Stimulated activated naive CD8-positive, alpha-beta T cell treated with anti-CD3 and anti-CD28 coated beads, Interleukin-15, Interleukin-2, amounts not matched to agents 100 ng/mL and 50 ng/mL, for 24 hours (primary cell): ENCODE data around the gene PRKX.
"Not testable (repeated sequence)": the region's sequence is repeated elsewhere in the genome, so short reads cannot be mapped to it uniquely, and the experiment has no call there.

Experiments
- H3K27ac Mint-ChIP-seq: one replicate; pipeline ENCODE4 v1.8.0; 2021; ENCODE audit warnings: mild to moderate bottlenecking, mixed read lengths
- H3K27me3 Mint-ChIP-seq: one replicate; pipeline ENCODE4 v1.8.0; 2021; ENCODE audit warnings: mixed read lengths
- H3K36me3 Mint-ChIP-seq: one replicate; pipeline ENCODE4 v1.8.0; 2021; ENCODE audit warnings: low read depth, mixed read lengths
- H3K4me1 Mint-ChIP-seq: one replicate; pipeline ENCODE4 v1.8.0; 2021; ENCODE audit warnings: low read depth, mixed read lengths
- H3K4me3 Mint-ChIP-seq: one replicate; pipeline ENCODE4 v1.8.0; 2021; ENCODE audit warnings: mild to moderate bottlenecking, mixed read lengths
- H3K9me3 Mint-ChIP-seq: one replicate; pipeline ENCODE4 v1.8.0; 2021; ENCODE audit warnings: mixed read lengths

PRKX gene

DNA sequence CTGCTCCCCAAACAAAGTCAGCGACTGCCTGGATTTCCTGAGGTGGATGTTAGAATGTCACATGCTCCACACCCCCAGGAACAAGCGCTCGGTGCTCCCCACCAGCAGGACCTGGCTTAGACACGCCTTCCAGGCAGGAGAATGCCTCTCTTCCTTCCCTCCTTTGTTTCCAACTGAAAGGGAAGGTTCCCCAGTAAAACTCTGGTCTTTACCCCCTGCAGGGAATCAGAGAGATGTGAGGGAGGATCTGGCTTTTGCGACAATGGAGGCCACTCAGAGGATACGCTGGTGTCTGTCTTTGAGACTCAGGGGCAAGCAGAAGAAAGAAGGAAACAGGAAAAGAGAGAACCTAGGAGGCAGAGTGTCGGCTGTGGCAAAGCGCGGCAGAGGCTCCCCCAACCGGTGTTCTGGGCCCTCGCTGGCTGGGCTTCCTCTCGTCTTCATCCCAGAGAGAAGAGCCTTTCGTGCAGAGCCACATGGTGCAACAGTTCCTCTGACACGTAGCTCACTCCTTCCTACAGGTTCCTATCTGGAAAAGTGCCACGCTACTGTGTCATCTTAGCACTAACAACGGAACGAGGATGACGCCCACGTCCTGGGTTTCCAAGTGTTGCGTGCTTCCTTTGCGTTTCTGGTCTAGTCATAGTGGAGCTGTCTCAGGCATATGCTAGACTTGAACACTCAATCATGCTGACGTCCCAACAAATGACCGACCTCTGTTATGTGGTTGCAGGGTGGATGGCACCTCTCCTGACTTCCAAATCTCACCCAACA lies 73.4 kb downstream of the PRKX start:
- peaks cover 23% of the 10 kb centered on the region for H3K36me3 Mint-ChIP-seq
- not testable (repeated sequence) for H3K9me3 Mint-ChIP-seq, H3K27me3 Mint-ChIP-seq, H3K4me3 Mint-ChIP-seq, H3K4me1 Mint-ChIP-seq
- H3K27ac Mint-ChIP-seq: peak overlapping the region; percentile 26

GRCh38 chrX:3639236-3639635 lies 74.2 kb downstream of the PRKX start:
- Mint-ChIP-seq H3K27me3 (no peaks in the 10 kb centered on the region), H3K36me3 (peaks cover 16% of the 10 kb centered on the region), H3K27ac (no peak overlapping the region), H3K4me1 (no peaks in the 10 kb centered on the region), H3K9me3 (no peaks in the 10 kb centered on the region), H3K4me3 (no peak overlapping the region)

GRCh38 chrX:3638280-3638873 lies 75.1 kb downstream of the PRKX start:
- Mint-ChIP-seq H3K4me1 (no peaks in the 10 kb centered on the region), H3K9me3 (no peaks in the 10 kb centered on the region), H3K27me3 (no peaks in the 10 kb centered on the region), H3K27ac (no peak overlapping the region), H3K36me3 (peaks cover 7% of the 10 kb centered on the region), H3K4me3 (no peak overlapping the region)

GRCh38 chrX:3636803-3637202 lies 76.6 kb downstream of the PRKX start:
- no peaks in the 10 kb centered on the region for H3K4me1 Mint-ChIP-seq
- H3K27me3 Mint-ChIP-seq: no peaks in the 10 kb centered on the region
- no peak overlapping the region for H3K27ac Mint-ChIP-seq
- peaks cover 13% of the 10 kb centered on the region for H3K36me3 Mint-ChIP-seq
- H3K9me3 Mint-ChIP-seq: no peaks in the 10 kb centered on the region
- H3K4me3 Mint-ChIP-seq: no peak overlapping the region

GRCh38 chrX:3631196-3631595 lies 82.3 kb downstream of the PRKX start:
- Mint-ChIP-seq H3K36me3 (peaks cover 28% of the 10 kb centered on the region), H3K27ac (no peak overlapping the region), H3K4me1 (no peaks in the 10 kb centered on the region), H3K27me3 (no peaks in the 10 kb centered on the region), H3K4me3 (no peak overlapping the region), H3K9me3 (no peaks in the 10 kb centered on the region)

DNA sequence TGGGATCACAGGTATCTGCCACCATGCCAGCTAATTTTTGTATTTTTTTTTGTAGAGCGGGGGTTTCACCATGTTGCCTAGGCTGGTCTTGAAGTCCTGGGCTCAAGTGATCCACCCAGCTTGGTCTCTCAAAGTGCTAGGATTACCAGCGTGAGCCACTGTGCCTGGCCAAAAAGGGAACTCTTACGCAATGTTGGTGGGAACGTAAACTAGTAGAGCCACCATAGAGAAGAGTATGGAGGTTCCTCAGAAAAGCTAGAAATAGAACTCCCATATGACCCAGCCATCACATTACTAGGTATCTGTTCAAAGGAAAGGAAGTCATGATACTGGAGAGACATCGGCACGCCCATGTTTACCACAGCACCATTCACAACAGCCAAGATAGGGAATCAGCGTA lies 85.9 kb downstream of the PRKX start:
- Mint-ChIP-seq H3K27me3 (no peaks in the 10 kb centered on the region), H3K36me3 (peaks cover 38% of the 10 kb centered on the region), H3K9me3 (no peaks in the 10 kb centered on the region), H3K27ac (no peak overlapping the region), H3K4me3 (no peak overlapping the region), H3K4me1 (no peaks in the 10 kb centered on the region)

DNA sequence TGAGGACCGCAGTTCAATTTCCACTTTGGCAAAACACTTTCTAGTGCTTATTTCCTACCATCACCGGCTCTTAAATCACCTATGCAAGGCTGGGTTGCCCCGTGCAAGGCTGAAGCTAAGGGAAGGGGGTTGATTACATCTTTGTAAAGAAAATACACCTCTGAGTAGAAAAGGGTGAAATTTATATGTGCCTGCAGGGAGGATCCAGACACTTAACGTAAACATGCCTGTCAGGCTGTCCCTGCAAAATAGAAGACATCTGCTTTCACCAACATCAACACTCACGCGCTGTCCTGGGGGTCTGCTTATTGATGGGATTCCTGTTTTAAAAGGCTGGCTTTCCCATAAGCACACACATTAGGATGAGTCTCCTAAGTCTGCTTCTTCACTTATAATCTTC lies 92.0 kb downstream of the PRKX start:
- no peaks in the 10 kb centered on the region for H3K27me3 Mint-ChIP-seq
- H3K36me3 Mint-ChIP-seq: peaks cover 22% of the 10 kb centered on the region
- no peaks in the 10 kb centered on the region for H3K9me3 Mint-ChIP-seq
- H3K4me3 Mint-ChIP-seq: no peak overlapping the region
- H3K4me1 Mint-ChIP-seq: no peaks in the 10 kb centered on the region
- no peak overlapping the region for H3K27ac Mint-ChIP-seq

- H3K27ac Mint-ChIP-seq, H3K27me3 Mint-ChIP-seq, H3K9me3 Mint-ChIP-seq, H3K4me3 Mint-ChIP-seq, H3K4me1 Mint-ChIP-seq: not testable (repeated sequence)
- H3K36me3 Mint-ChIP-seq: peaks cover 45% of the 10 kb centered on the region
Measured at GRCh38 chrX:3611744-3612143, 101.7 kb downstream of the PRKX start.

DNA sequence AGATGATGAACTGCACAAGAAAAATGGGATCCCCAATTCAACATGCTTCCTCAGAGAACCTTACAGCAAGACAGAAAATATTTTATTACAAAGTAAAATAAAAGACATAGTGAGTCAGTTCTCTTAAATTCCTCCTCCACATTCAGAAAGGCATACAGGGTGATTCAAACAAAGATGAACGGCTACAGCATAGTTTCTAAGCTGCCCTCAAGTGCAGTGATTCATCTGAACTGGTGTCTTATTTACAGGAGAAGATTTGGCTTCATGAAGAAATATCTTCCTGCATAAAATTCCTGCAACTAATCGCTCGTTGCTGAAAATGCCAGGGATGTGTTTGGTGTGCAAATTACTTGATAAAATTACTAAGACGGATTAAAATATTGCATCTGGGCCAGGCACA lies 103.6 kb downstream of the PRKX start:
- Mint-ChIP-seq H3K27me3 (no peaks in the 10 kb centered on the region), H3K9me3 (no peaks in the 10 kb centered on the region), H3K4me3 (no peak overlapping the region), H3K4me1 (no peaks in the 10 kb centered on the region), H3K36me3 (peaks cover 41% of the 10 kb centered on the region), H3K27ac (no peak overlapping the region)

DNA sequence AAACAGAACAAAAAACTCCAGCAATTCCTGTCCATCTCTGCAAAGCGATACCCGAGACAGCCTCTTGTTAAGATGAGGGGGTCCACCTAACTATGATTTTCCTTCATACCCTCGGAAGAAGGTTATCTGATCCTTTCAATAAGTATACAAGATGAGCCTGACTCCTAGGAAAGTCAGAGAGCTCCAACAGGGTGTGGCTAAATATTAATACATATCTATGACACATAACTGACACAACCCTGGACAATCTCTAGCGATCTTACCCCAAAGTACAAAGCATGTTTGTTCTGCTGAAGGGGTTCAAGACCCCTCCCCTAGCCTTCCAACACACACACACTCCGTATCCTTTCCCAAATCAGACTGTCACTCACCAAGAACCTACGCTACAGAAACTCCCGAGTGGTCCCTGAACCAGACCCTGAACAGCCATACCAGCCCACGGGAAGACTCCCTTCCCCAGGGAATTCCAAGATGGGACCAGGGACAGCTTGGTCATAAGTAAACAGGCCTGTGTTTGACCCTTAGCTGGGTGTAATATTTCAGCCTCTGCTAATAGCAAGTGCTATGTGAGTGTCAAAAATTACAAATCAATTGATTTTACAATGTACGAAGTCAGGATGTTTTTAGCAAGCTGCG lies 110.3 kb downstream of the PRKX start:
- H3K9me3 Mint-ChIP-seq: peaks cover 3% of the 10 kb centered on the region
- no peak overlapping the region for H3K27ac Mint-ChIP-seq
- H3K36me3 Mint-ChIP-seq: peaks cover 15% of the 10 kb centered on the region

DNA sequence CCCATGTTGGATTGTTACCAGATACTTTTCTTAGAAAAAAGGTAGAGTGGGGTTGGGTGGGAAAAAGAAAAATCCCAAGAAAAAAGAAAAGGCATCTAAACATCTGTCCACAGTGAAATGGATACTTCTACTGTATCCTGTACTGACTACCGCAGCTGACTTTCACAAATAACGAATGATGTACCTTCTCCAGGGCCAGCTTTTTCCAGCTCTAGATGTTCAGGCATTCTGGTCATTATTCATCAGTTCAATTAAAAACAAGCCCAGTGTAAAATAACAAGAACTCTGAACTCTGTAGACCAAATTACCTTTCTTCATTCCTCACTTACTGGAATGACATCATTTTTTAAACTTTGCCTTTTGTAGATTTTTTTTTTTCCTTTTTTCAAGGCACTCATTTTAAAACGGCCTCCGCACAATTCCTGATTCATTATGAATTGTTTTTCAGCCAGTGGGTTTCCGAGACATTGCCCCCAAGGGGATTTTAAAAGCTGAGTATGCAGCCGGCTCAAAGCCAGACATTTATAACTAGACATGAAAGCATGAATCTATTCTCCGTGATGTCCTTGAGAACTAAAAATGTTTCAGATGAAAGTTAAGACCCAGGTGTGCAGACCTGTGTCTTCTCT lies 113.5 kb downstream of the PRKX start:
- H3K4me3 Mint-ChIP-seq: no peak overlapping the region
- H3K27ac Mint-ChIP-seq: no peak overlapping the region
- H3K9me3 Mint-ChIP-seq: peaks cover 7% of the 10 kb centered on the region
- H3K27me3 Mint-ChIP-seq: no peaks in the 10 kb centered on the region
- H3K36me3 Mint-ChIP-seq: peaks cover 24% of the 10 kb centered on the region
- no peaks in the 10 kb centered on the region for H3K4me1 Mint-ChIP-seq

More for the DNA sequence above, 110.3 kb downstream of the PRKX start:
- Mint-ChIP-seq H3K4me1 (no peaks in the 10 kb centered on the region), H3K4me3 (no peak overlapping the region), H3K27me3 (no peaks in the 10 kb centered on the region)

- Mint-ChIP-seq H3K9me3 (peaks cover 7% of the 10 kb centered on the region), H3K27ac (no peak overlapping the region), H3K36me3 (peaks cover 24% of the 10 kb centered on the region), H3K27me3 (no peaks in the 10 kb centered on the region), H3K4me3 (no peak overlapping the region), H3K4me1 (no peaks in the 10 kb centered on the region)
Measured at GRCh38 chrX:3598709-3599108, 114.7 kb downstream of the PRKX start.

- H3K27ac Mint-ChIP-seq: no peak overlapping the region
- H3K27me3 Mint-ChIP-seq: no peaks in the 10 kb centered on the region
- peaks cover 22% of the 10 kb centered on the region for H3K36me3 Mint-ChIP-seq
- no peaks in the 10 kb centered on the region for H3K4me1 Mint-ChIP-seq
- peaks cover 7% of the 10 kb centered on the region for H3K9me3 Mint-ChIP-seq
- H3K4me3 Mint-ChIP-seq: no peak overlapping the region
Measured at GRCh38 chrX:3598046-3598605, 115.3 kb downstream of the PRKX start.

- H3K9me3 Mint-ChIP-seq: no peaks in the 10 kb centered on the region
- no peaks in the 10 kb centered on the region for H3K27me3 Mint-ChIP-seq
- H3K36me3 Mint-ChIP-seq: peaks cover 8% of the 10 kb centered on the region
- H3K27ac Mint-ChIP-seq: no peak overlapping the region
- no peaks in the 10 kb centered on the region for H3K4me1 Mint-ChIP-seq
- H3K4me3 Mint-ChIP-seq: no peak overlapping the region
Measured at GRCh38 chrX:3592184-3592583, 121.3 kb downstream of the PRKX start.

GRCh38 chrX:3589474-3589873 lies 124.0 kb downstream of the PRKX start:
- no peaks in the 10 kb centered on the region for H3K9me3 Mint-ChIP-seq
- no peaks in the 10 kb centered on the region for H3K4me1 Mint-ChIP-seq
- no peaks in the 10 kb centered on the region for H3K27me3 Mint-ChIP-seq
- no peak overlapping the region for H3K27ac Mint-ChIP-seq
- no peak overlapping the region for H3K4me3 Mint-ChIP-seq
- H3K36me3 Mint-ChIP-seq: no peaks in the 10 kb centered on the region
